ENCODE data around the gene SKI. TPM values are rescaled to one million over a fixed set of nuclear protein-coding genes. Genes with fewer than 3 reads are reported as not detected.

The SKI gene
- total and polyA plus RNA-seq, 2 of the 8 experiments (the other 6 are each of a cell fraction or from before 2014, with no cell fraction given), result 8.3 to 87.6 TPM

GRCh38 chr1:2336499-2336898 is 108.4 kb downstream of the SKI start:
- Histone ChIP-seq H3K14ac (ENCODE audit: insufficient read length) (no peak overlapping the region), H2AK5ac (ENCODE audit: low read depth, low read length) (no peak overlapping the region), H3K18ac (ENCODE audit: extremely low read depth, low read length) (no peak overlapping the region), H3K23me2 (ENCODE audit: low read depth, low read length) (no peaks in the 10 kb centered on the region), H4K91ac (replicated peaks; ENCODE audit: insufficient read length, low read length) (no peak overlapping the region), H3K4me2 (ENCODE audit: insufficient read depth in 1 of 2, low read depth in 2 of 2, low read length in 2 of 2) (no peak overlapping the region), H3K4ac (replicated peaks; ENCODE audit: insufficient read length, low read depth, low read length) (no peak overlapping the region), H3K79me1 (ENCODE audit: low read depth, low read length) (no peaks in the 10 kb centered on the region), H4K20me1 (replicated peaks in 1 of 2; ENCODE audit: control insufficient read depth in 1 of 2, insufficient read depth in 2 of 2, low read length in 2 of 2) (no peaks in the 10 kb centered on the region), H2BK15ac (ENCODE audit: low read length) (no peak overlapping the region), H3K9ac (replicated peaks in 1 of 4; ENCODE audit: extremely low read depth in 1 of 4, low read depth in 3 of 4, low read length in 3 of 4) (no peak overlapping the region), H3K4me1 (replicated peaks in 1 of 4; ENCODE audit: control insufficient read depth in 3 of 4, insufficient read depth in 4 of 4, low read length in 3 of 4) (no peaks in the 10 kb centered on the region), H3K23ac (ENCODE audit: insufficient read length) (no peak overlapping the region), H3K56ac (replicated peaks; ENCODE audit: insufficient read length, low read depth, low read length) (no peak overlapping the region), H3K27me3 (replicated peaks in 1 of 4; ENCODE audit: control insufficient read depth in 3 of 4, extremely low read depth in 1 of 4, insufficient read depth in 3 of 4, low read length in 3 of 4) (no peaks in the 10 kb centered on the region), H2BK20ac (ENCODE audit: low read length) (no peak overlapping the region), H2BK12ac (ENCODE audit: low read depth, low read length) (no peak overlapping the region), H3K27ac (ENCODE audit: low read depth, low read length) (no peak overlapping the region), H3K4me3 (ENCODE audit: extremely low read depth in 1 of 4, insufficient read depth in 2 of 4, low read depth in 3 of 4, low read length in 4 of 4) (no peak overlapping the region), H2AFZ (ENCODE audit: low read length) (no peak overlapping the region), H2BK120ac (replicated peaks; ENCODE audit: low read depth, low read length) (no peak overlapping the region), H2BK5ac (ENCODE audit: low read depth, low read length) (no peak overlapping the region), H3K79me2 (ENCODE audit: control insufficient read depth in 1 of 2, insufficient read depth in 2 of 2, low read length in 2 of 2) (no peaks in the 10 kb centered on the region), H4K5ac (ENCODE audit: insufficient read length, low read depth, low read length) (no peak overlapping the region), H4K8ac (ENCODE audit: extremely low read depth, insufficient read depth, low read length) (no peak overlapping the region), H3K36me3 (ENCODE audit: control insufficient read depth in 2 of 4, insufficient read depth in 4 of 4, low read length in 3 of 4) (no peaks in the 10 kb centered on the region), H3K9me3 (ENCODE audit: insufficient read depth in 2 of 2, low read depth in 1 of 2, low read length in 1 of 2) (peaks cover 3 to 13% of the 10 kb centered on the region in 2 experiments; a peak in 3 of 4 replicates)
- ChIA-PET POLR2A (ENCODE audit: partially characterized antibody) (no interaction called here), CTCF (ENCODE audit: partially characterized antibody) (interaction anchor here (0.9 to 2.5 kb wide), 6 partner anchors 10 to 162 kb away, joined by 3 to 8 read pairs (median 4); no protein-coding TSS in a partner anchor)
- WGBS, 2 experiments (ENCODE audit: extremely low coverage in 1 of 2, insufficient coverage in 1 of 2, insufficient read length in 1 of 2, insufficient replicate concordance in 2 of 2, low coverage in 1 of 2, low lambda C conversion rate in 2 of 2, missing lambda C conversion rate in 1 of 2), result 86% methylated on average over 9 of the region's 11 CpGs; no CpG with 5 or more reads in 1 of the 2 experiments
- FAIRE-seq, result no peak
- TF ChIP-seq KDM1A (IDR thresholded peaks at IDR 0.05; ENCODE audit: borderline replicate concordance, low read length) (no peak), TBP (IDR thresholded peaks at IDR 0.05; ENCODE audit: low read depth, low read length) (no peak), BCL11A (IDR thresholded peaks at IDR 0.05; ENCODE audit: low read depth in 2 of 2, low read length in 2 of 2) (no peak), SAP30 (IDR thresholded peaks at IDR 0.05; ENCODE audit: insufficient read depth, insufficient replicate concordance, low read length) (no peak), SP4 (IDR thresholded peaks at IDR 0.05; ENCODE audit: low read length) (no peak), EP300 (IDR thresholded peaks at IDR 0.05; ENCODE audit: borderline replicate concordance in 1 of 2, low read depth in 2 of 2, low read length in 2 of 2) (no peak), CBX5 (IDR thresholded peaks at IDR 0.05; ENCODE audit: low read depth, low read length) (no peak), POLR2AphosphoS5 (IDR thresholded peaks at IDR 0.05; ENCODE audit: low read depth, low read length) (no peak), FOSL1 (IDR thresholded peaks at IDR 0.05; ENCODE audit: insufficient read depth, low read depth, low read length) (no peak), JUND (IDR thresholded peaks at IDR 0.05; ENCODE audit: low read length) (no peak), SIRT6 (IDR thresholded peaks at IDR 0.05; ENCODE audit: low read length) (no peak), ZNF274 (IDR thresholded peaks at IDR 0.05; ENCODE audit: borderline replicate concordance, extremely low read depth, low read length) (no peak)
- DNase-seq (ENCODE audit: low read depth in 1 of 2, low spot score in 2 of 2), result no peak

Data from H1 (cell line).